ENCODE results near the gene GRK5. TPM values are rescaled to one million over a fixed set of nuclear protein-coding genes. Genes with fewer than 3 reads are reported as not detected.

GRK5 gene
- total RNA-seq, 6 experiments from 2014 or later = 5.9 to 11.5 (median 7.9) TPM

DNA sequence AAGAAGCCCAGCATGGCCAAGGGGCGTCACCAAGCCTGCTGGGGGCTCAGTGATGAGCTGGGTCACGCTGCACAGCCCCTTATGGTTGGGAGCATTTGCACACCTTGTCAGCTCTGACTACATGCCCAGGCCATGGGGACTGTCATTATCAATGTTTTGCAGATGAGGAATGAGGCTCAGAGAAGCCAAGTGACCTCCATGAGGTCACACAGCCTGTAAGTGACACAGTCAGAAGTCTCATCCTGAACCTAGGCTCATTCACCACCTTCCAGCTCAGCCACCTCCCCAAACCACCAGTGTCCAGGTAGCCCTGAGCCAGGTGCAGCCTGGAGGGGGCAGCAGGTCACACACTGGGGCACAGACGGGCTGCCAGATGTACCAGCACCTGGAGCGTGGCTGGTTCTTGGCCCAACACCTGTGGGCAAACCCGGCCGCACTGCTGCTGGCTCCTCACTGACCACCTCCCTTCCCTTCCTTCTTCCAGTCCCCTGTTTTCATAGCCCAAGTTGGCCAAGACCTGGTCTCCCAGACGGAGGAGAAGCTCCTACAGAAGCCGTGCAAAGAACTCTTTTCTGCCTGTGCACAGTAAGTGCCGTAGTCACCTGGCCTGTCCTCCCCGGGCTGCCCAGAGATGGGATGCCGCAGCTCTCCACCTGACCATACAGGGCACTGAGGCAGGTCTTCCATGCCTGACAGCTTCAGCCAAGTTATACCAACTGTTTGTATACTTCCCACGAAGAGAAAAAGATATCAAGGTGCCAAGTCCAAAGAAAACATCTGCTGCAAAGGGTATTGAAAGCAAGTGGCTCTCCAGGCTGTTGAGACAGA lies 215.5 kb downstream of the GRK5 start:
- H3K4me1 ChIP-seq = no peaks in the 10 kb centered on the region
- 69% methylated on average over 5 of the region's 12 CpGs for WGBS (ENCODE audit: insufficient coverage, low coverage, low lambda C conversion rate, missing lambda C conversion rate)
- no peak overlapping the region for H3K4me3 ChIP-seq
- no peak overlapping the region for H3K27ac ChIP-seq
- no peaks in the 10 kb centered on the region for H3K27me3 ChIP-seq
- ATAC-seq (no peak), DNase-seq (peak in 1 of 3 donors; percentile 8)
- intact Hi-C loops (cut with DNase I) = no loop called here
- no peak for TF ChIP-seq POLR2A (IDR thresholded peaks at IDR 0.05)
- TF ChIP-seq, protein P1, sequence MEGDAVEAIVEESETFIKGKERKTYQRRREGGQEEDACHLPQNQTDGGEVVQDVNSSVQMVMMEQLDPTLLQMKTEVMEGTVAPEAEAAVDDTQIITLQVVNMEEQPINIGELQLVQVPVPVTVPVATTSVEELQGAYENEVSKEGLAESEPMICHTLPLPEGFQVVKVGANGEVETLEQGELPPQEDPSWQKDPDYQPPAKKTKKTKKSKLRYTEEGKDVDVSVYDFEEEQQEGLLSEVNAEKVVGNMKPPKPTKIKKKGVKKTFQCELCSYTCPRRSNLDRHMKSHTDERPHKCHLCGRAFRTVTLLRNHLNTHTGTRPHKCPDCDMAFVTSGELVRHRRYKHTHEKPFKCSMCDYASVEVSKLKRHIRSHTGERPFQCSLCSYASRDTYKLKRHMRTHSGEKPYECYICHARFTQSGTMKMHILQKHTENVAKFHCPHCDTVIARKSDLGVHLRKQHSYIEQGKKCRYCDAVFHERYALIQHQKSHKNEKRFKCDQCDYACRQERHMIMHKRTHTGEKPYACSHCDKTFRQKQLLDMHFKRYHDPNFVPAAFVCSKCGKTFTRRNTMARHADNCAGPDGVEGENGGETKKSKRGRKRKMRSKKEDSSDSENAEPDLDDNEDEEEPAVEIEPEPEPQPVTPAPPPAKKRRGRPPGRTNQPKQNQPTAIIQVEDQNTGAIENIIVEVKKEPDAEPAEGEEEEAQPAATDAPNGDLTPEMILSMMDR (IDR thresholded peaks at IDR 0.05) = no peak
- no peaks in the 10 kb centered on the region for H3K36me3 ChIP-seq
- H3K9me3 ChIP-seq = no peaks in the 10 kb centered on the region

DNA sequence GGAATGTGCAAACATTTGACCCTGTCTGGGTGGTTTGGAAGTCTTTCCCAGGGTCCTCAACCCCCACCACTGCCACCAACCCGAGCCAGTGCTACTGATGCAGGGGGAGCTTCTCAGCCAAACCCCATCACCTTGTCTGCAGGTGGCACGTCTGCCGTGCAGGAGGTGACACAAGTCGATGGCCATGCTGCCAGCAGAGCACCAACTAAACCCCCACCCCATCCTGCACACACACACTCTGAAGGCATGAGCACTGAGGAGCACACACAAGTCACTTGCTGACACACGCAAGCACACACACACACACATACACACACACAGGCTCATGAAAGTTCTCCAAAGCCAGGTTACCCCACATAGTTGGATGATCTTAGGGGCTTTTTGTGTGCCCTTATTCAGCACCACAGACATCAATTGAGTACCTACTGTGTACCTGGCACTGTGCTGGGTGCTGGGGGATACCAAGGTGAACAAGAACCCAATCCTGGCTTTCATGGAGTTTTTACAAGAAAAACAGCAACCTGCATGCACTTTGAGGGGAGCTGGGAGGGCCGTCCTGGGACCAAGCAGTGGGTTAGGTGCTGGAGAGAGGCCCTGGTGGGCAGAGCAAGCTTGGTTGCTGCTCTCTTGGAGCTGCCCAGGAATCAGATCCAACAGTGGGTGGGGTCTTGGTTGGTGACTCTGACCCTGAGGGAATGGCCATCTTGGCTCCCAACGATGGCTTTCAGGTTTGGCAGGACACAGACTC lies 216.3 kb downstream of the GRK5 start:
- Histone ChIP-seq H3K27ac (no peak overlapping the region), H3K36me3 (no peaks in the 10 kb centered on the region), H3K27me3 (no peaks in the 10 kb centered on the region), H3K4me1 (no peaks in the 10 kb centered on the region), H3K4me3 (no peak overlapping the region), H3K9me3 (no peaks in the 10 kb centered on the region)
- peak in 1 of 3 donors; percentile 8 for DNase-seq
- no CpG with 5 or more reads among the region's 7 CpGs for WGBS (ENCODE audit: insufficient coverage, low coverage, low lambda C conversion rate, missing lambda C conversion rate)
- TF ChIP-seq POLR2A (IDR thresholded peaks at IDR 0.05) = no peak
- TF ChIP-seq, protein P1 (IDR thresholded peaks at IDR 0.05) = no peak
- no peak for ATAC-seq
- intact Hi-C loops (cut with DNase I) = no loop called here

GRCh38 chr10:119424258-119424975 lies 217.0 kb downstream of the GRK5 start:
- Histone ChIP-seq H3K4me3 (no peak overlapping the region), H3K36me3 (no peaks in the 10 kb centered on the region), H3K27me3 (no peaks in the 10 kb centered on the region), H3K4me1 (no peaks in the 10 kb centered on the region), H3K27ac (no peak overlapping the region), H3K9me3 (no peaks in the 10 kb centered on the region)
- intact Hi-C loops (cut with DNase I) = no loop called here
- TF ChIP-seq, protein P1 (IDR thresholded peaks at IDR 0.05) = no peak
- no peak for TF ChIP-seq POLR2A (IDR thresholded peaks at IDR 0.05)
- ATAC-seq = peak in 3 of 4 donors; percentile 15 to 35 (median 33)
- no peak for DNase-seq
- 73% methylated on average over 4 of the region's 6 CpGs for WGBS (ENCODE audit: insufficient coverage, low coverage, low lambda C conversion rate, missing lambda C conversion rate)

DNA sequence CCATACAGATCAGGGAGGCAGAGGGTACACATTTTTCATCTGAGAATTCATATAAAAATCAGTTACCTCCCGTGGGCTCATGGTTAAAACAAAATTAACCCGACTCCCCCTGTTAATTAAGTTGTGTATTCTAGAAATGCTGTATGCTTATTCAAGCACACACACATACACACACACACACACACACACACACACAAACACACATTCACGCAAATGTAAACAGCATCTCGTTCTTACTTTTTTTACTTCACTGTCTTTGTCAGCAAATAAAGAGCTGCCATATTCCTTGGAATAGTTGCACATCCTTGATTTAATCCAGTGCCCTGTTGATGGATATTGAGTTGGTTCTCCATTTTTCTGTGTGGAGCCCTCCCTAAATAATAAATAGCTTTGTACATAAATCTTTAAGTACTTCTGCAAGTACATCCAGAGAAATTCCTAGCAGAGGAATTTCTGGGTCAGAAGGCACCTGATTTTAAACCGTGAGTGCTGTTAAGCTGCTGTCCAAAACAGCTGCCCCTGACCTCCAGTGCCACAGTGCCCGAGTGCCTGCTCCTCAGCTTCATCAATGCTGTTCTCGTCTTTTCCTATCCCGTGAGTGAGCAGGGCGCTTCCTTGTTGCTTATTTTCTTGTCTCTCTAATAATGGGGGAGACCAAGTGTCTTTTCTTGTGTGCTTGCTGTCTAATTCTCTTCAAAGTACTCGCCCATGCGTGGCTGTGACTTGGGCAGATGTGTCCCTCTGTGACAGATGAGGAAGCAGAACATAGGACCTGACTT lies 217.9 kb downstream of the GRK5 start:
- Histone ChIP-seq H3K4me1 (no peaks in the 10 kb centered on the region), H3K4me3 (no peak overlapping the region), H3K9me3 (no peaks in the 10 kb centered on the region), H3K27ac (no peak overlapping the region), H3K27me3 (no peaks in the 10 kb centered on the region), H3K36me3 (no peaks in the 10 kb centered on the region)
- no peak for DNase-seq
- TF ChIP-seq, protein P1 (IDR thresholded peaks at IDR 0.05) = no peak
- TF ChIP-seq POLR2A (IDR thresholded peaks at IDR 0.05) = no peak
- no peak for ATAC-seq
- intact Hi-C loops (cut with DNase I) = no loop called here
- 62% methylated on average over 10 of the region's 11 CpGs for WGBS (ENCODE audit: insufficient coverage, low coverage, low lambda C conversion rate, missing lambda C conversion rate)

Measured in right lobe of liver (tissue), 6 donors.